RWPE2 (cell line): ENCODE measurements around the gene IFT172.

Source experiments
- ATAC-seq: fragments of 200-7000 bp; cut with Tn5 transposase; 3 replicates; pipeline ENCODE4 v1.9.1; 2021; ENCODE audit warnings: low read depth
- DNase-seq: peaks from one replicate; pipeline ENCODE4 v3.0.0-alpha.2; 2020; ENCODE audit warnings: low spot score
- H3K27ac ChIP-seq: fragments of 450-650 bp; 2 replicates; pipeline ENCODE4 v1.5.1; 2017; ENCODE audit warnings: mild to moderate bottlenecking; ENCODE audit not compliant: poor library complexity, severe bottlenecking
- H3K27me3 ChIP-seq: fragments of 250-450 bp; sonication (Bioruptor Pico); 2 replicates; pipeline ENCODE4 v1.5.1; 2021; ENCODE audit warnings: mild to moderate bottlenecking, moderate library complexity; ENCODE audit not compliant: insufficient read depth, poor library complexity, severe bottlenecking
- H3K36me3 ChIP-seq: fragments of 250-450 bp; sonication (Bioruptor Pico); 2 replicates; pipeline ENCODE4 v1.5.1; 2020; ENCODE audit warnings: low read depth, mild to moderate bottlenecking, moderate library complexity
- H3K4me1 ChIP-seq: fragments of 250-450 bp; sonication (Bioruptor Pico); 2 replicates; pipeline ENCODE4 v1.5.1; 2021; ENCODE audit warnings: mild to moderate bottlenecking, moderate library complexity; ENCODE audit not compliant: insufficient read depth, poor library complexity, severe bottlenecking
- H3K4me3 ChIP-seq: fragments of 250-450 bp; sonication (Bioruptor Pico); 2 replicates; pipeline ENCODE4 v1.5.1; 2021; ENCODE audit warnings: mild to moderate bottlenecking, moderate library complexity; ENCODE audit not compliant: severe bottlenecking
- H3K9me3 ChIP-seq: fragments of 250-450 bp; sonication (Bioruptor Pico); 2 replicates; pipeline ENCODE4 v1.5.1; 2021; ENCODE audit warnings: mild to moderate bottlenecking, moderate library complexity; ENCODE audit not compliant: severe bottlenecking
- CTCF ChIP-seq: fragments of 450-650 bp; IDR thresholded peaks from one replicate; pipeline ENCODE4 v1.5.1; 2017; ENCODE audit warnings: mild to moderate bottlenecking, moderate library complexity; ENCODE audit not compliant: poor library complexity, severe bottlenecking

The IFT172 gene

GRCh38 chr2:27527182-27527581 is 37.6 kb upstream of the IFT172 start:
- Histone ChIP-seq H3K4me1 (peaks cover 11% of the 10 kb centered on the region), H3K9me3 (no peaks in the 10 kb centered on the region), H3K27me3 (no peaks in the 10 kb centered on the region), H3K27ac (peak overlapping the region; percentile 64), H3K36me3 (no peaks in the 10 kb centered on the region), H3K4me3 (no peak overlapping the region)
- DNase-seq (no peak), ATAC-seq (peak; percentile 89)
- TF ChIP-seq CTCF: no peak

DNA sequence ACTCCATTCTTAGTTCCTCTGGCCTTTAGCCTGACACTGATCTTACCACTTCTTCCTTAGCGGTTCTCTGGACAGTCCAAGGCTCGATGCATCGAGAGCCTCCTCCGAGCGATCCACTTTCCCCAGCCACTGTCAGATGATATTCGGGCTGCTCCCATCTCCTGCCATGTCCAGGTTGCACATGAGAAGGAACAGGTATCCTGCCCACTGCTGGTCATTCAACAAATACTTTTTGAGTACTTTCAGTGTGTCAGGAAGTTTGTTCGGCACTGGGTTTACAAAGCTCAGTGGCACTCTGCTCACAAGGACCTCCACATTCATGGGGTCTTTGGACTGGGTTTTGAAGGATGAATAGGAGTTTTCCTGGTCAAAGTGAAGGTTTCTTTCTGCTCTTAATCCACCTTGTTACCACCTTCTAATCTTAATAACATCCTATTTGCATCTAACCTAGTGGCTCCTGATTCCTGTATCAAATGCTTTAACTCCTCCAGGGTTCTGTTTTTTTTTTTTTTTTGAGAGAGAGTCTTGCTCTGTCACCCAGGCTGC is 32.9 kb upstream of the IFT172 start:
- Histone ChIP-seq H3K27ac (no peak overlapping the region), H3K36me3 (no peaks in the 10 kb centered on the region), H3K27me3 (no peaks in the 10 kb centered on the region), H3K9me3 (no peaks in the 10 kb centered on the region), H3K4me3 (no peak overlapping the region), H3K4me1 (peaks cover 7% of the 10 kb centered on the region)
- ATAC-seq: no peak
- DNase-seq: no peak
- no peak for TF ChIP-seq CTCF

- Histone ChIP-seq H3K27me3 (no peaks in the 10 kb centered on the region), H3K27ac (no peak overlapping the region), H3K9me3 (no peaks in the 10 kb centered on the region), H3K4me1 (no peaks in the 10 kb centered on the region), H3K4me3 (no peak overlapping the region), H3K36me3 (no peaks in the 10 kb centered on the region)
- ATAC-seq (no peak), DNase-seq (no peak)
- no peak for TF ChIP-seq CTCF
Observed at GRCh38 chr2:27520316-27520715, 30.8 kb upstream of the IFT172 start.

DNA sequence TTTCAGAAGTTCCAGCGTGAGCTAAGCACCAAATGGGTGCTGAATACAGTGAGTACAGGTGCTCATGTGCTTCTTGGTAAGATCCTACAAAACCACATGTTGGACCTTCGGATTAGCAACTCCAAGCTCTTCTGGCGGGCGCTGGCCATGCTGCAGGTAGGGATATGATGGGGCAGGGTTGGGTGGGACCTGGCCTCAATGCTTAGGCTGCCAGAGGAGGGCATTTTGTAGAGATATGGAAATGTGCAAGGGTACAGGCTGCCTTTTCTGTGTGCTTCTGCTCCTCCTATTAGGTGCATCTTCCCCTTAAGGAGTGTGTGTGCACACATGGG is 29.2 kb upstream of the IFT172 start:
- H3K4me3 ChIP-seq: no peak overlapping the region
- no peak for ATAC-seq
- H3K27me3 ChIP-seq: no peaks in the 10 kb centered on the region
- DNase-seq: no peak
- H3K36me3 ChIP-seq: no peaks in the 10 kb centered on the region
- no peak for TF ChIP-seq CTCF
- H3K4me1 ChIP-seq: no peaks in the 10 kb centered on the region
- H3K27ac ChIP-seq: no peak overlapping the region
- H3K9me3 ChIP-seq: no peaks in the 10 kb centered on the region

- Histone ChIP-seq H3K4me3 (no peak overlapping the region), H3K4me1 (no peaks in the 10 kb centered on the region), H3K27ac (no peak overlapping the region), H3K27me3 (no peaks in the 10 kb centered on the region), H3K36me3 (no peaks in the 10 kb centered on the region), H3K9me3 (no peaks in the 10 kb centered on the region)
- DNase-seq (no peak), ATAC-seq (no peak)
- TF ChIP-seq CTCF: no peak
Observed at GRCh38 chr2:27518113-27518781, 28.7 kb upstream of the IFT172 start.
